VCaP (cell line): ENCODE results near the gene MRPL55.

Experiments used
- H3K27ac ChIP-seq: fragments of 450-650 bp; 2 replicates; pipeline ENCODE4 v1.5.1; 2017
- CTCF ChIP-seq: fragments of 450-650 bp; conservative IDR thresholded peaks from 2 replicates; pipeline ENCODE4 v1.5.1; 2017; ENCODE audit warnings: mild to moderate bottlenecking, moderate library complexity

MRPL55 gene

GRCh38 chr1:228073857-228074545, 35.1 kb downstream of the MRPL55 start:
- no peak overlapping the region for H3K27ac ChIP-seq
- TF ChIP-seq CTCF: no peak

- no peak for TF ChIP-seq CTCF
- H3K27ac ChIP-seq: no peak overlapping the region
These were observed 35.8 kb downstream of the MRPL55 start for GRCh38 chr1:228073061-228073856.

GRCh38 chr1:228072658-228073043, 36.4 kb downstream of the MRPL55 start:
- TF ChIP-seq CTCF: no peak
- H3K27ac ChIP-seq: no peak overlapping the region

- TF ChIP-seq CTCF: no peak
- H3K27ac ChIP-seq: no peak overlapping the region
These were observed 37.1 kb downstream of the MRPL55 start for GRCh38 chr1:228071839-228072657.

- TF ChIP-seq CTCF: no peak
- no peak overlapping the region for H3K27ac ChIP-seq
These were observed 38.2 kb downstream of the MRPL55 start for GRCh38 chr1:228070851-228071250.

- no peak for TF ChIP-seq CTCF
- H3K27ac ChIP-seq: no peak overlapping the region
These were observed 38.9 kb downstream of the MRPL55 start for GRCh38 chr1:228070173-228070572.

GRCh38 chr1:228068359-228068758, 40.7 kb downstream of the MRPL55 start:
- no peak for TF ChIP-seq CTCF
- no peak overlapping the region for H3K27ac ChIP-seq
